GM12872 (cell line): ENCODE data around the gene C1orf35.

Experiments used
- CTCF ChIP-seq: IDR thresholded peaks from 3 replicates; pipeline ENCODE4 v1.5.1; 2011; ENCODE audit warnings: low read depth, mild to moderate bottlenecking, low read length, moderate library complexity; ENCODE audit not compliant: insufficient read depth

C1orf35 gene

GRCh38 chr1:228072658-228073043 lies 30.5 kb downstream of the C1orf35 start:
- TF ChIP-seq CTCF = no peak

GRCh38 chr1:228071839-228072657 lies 31.1 kb downstream of the C1orf35 start:
- no peak for TF ChIP-seq CTCF

- TF ChIP-seq CTCF = no peak
Observed at GRCh38 chr1:228070851-228071250, 32.3 kb downstream of the C1orf35 start.

- TF ChIP-seq CTCF = no peak
Observed at GRCh38 chr1:228070173-228070572, 33.0 kb downstream of the C1orf35 start.

GRCh38 chr1:228068359-228068758 lies 34.8 kb downstream of the C1orf35 start:
- no peak for TF ChIP-seq CTCF

- TF ChIP-seq CTCF = no peak
Observed at GRCh38 chr1:228066891-228067654, 36.1 kb downstream of the C1orf35 start.

- TF ChIP-seq CTCF = no peak
Observed at GRCh38 chr1:228066416-228066815, 36.7 kb downstream of the C1orf35 start.
